RWPE1 (cell line): ENCODE measurements around the gene EDC3.

Experiments used
- CTCF ChIA-PET: fragments of 350-600 bp; sonication (Branson Sonifier 250); formaldehyde crosslinking; extraction: SDS; loops from one replicate; lab custom pipeline; 2021; lab: Yijun Ruan, JAX
- POLR2A ChIA-PET: fragments of 400-600 bp; formaldehyde crosslinking; extraction: SDS; loops from one replicate; lab custom pipeline; 2020; ENCODE audit warnings: antibody characterized with exemption; ENCODE audit not compliant: low non-redundant PET; lab: Yijun Ruan, JAX
- DNase-seq: peaks from one replicate; pipeline ENCODE4 v3.0.0; 2012; ENCODE audit warnings: low spot score
- H3K27ac ChIP-seq: fragments of 450-650 bp; 2 replicates; pipeline ENCODE4 v1.5.1; 2017
- TF ChIP-seq, protein P1 (sequence below): fragments of 450-650 bp; conservative IDR thresholded peaks from 2 replicates; pipeline ENCODE4 v1.5.1; 2017; ENCODE audit warnings: low read depth, mild to moderate bottlenecking

EDC3 gene

DNA sequence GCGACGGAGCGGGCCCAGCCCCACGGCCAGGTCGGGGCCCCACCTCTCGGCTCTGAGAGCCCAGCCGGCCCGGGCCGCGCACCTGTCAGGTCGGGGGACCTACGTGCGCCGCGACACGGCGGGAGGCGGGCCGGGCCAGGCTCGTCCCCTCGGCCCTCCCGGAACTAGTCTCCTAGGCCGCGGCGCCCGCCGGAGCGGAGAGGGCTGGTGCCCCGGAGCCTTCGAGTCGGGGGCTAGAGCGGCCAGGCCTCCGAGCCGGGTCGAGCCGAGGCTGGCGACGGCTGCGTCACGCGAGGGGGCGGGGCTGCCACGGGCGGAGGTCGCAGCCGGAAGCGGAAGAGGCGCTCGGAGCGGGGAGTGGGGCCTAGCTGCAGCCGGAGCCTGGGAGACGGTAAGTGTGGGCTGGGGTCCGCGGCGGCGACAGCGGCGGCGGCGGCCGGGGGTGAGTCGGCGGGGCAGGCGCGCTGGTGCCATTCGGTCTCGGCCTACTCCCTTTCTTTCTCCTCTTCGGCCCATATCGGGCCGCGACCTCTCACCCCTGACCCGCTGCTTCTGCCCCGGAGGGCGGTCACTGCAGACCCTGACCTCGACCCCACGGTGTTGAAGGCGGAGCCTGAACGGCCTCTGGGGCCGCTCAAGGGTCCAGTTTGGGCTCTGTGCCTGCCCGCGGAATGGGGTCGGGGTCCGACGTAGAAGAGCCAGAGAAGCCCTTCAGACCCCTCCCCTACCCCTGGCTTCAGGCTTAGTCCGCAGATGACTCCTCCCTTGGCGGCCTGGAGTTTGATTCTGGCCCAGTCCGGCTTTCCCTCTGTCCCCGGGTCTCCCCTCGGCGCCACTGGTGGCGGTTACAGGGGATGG, 80.1 kb downstream of the EDC3 start, which contains the start of gene CLK3:
Gene CLK3 (plus strand): TSS at position 329 of the 858 bp plus-strand sequence. CDS start 3,361 bp downstream, outside the sequence.
- ChIA-PET POLR2A (interaction anchor here (0.6 to 2.0 kb wide), 3 partner anchors 12 to 133 kb away, joined by 3 to 4 read pairs (median 4); partner anchors contain the start of gene ARID3B), CTCF (interaction anchor here (0.6 to 0.7 kb wide), 3 partner anchors 155 to 689 kb away, joined by 3 to 4 read pairs (median 3); no protein-coding TSS in a partner anchor)
- peak; percentile 94 for DNase-seq
- TF ChIP-seq, protein P1, sequence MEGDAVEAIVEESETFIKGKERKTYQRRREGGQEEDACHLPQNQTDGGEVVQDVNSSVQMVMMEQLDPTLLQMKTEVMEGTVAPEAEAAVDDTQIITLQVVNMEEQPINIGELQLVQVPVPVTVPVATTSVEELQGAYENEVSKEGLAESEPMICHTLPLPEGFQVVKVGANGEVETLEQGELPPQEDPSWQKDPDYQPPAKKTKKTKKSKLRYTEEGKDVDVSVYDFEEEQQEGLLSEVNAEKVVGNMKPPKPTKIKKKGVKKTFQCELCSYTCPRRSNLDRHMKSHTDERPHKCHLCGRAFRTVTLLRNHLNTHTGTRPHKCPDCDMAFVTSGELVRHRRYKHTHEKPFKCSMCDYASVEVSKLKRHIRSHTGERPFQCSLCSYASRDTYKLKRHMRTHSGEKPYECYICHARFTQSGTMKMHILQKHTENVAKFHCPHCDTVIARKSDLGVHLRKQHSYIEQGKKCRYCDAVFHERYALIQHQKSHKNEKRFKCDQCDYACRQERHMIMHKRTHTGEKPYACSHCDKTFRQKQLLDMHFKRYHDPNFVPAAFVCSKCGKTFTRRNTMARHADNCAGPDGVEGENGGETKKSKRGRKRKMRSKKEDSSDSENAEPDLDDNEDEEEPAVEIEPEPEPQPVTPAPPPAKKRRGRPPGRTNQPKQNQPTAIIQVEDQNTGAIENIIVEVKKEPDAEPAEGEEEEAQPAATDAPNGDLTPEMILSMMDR, result no peak
- H3K27ac ChIP-seq, result peak within 1 kb of the TSS; percentile 92

DNA sequence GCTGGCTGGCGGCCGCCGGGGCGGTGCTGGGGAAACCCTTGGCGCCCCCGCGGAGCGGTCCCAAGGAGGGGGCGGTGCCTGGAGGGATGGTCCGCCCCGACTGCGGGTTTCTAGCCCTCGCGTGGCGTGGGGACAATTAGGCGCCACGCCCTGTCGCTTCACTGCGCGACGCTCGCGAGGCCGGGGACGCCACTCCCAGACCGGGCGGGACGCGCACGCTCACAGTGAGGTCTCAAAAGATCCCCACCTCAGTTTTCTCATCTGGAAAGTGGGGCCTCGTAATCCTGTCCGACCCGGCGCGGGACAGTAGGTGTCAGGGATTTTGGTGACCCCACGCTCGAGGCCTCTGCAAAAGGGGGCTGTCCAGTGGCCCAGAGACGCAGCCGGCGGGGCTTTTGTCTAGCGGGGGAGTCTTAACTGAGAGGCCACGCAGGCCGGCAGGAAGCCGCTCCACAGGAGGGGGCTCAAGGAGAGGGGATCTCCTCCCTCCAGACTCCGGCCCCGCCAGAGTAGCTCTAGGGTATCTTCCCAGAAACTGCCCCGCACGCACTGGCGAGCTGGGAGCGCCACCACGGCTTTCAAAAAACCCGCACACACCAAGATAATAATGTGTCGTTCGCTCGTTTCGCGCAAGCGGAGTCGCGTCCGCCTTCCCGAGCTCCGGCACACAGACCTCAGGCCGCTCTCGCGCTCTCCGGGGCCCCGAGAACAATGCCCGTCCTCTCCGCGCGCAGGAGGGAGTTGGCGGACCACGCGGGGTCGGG, 80.9 kb downstream of the EDC3 start:
- TF ChIP-seq, protein P1, result no peak
- no peak for DNase-seq
- ChIA-PET POLR2A (interaction anchor here (1.6 kb wide), 1 partner anchor 74 kb away, joined by 4 read pairs; the partner anchor contains the start of gene ARID3B), CTCF (interaction anchor here (0.6 to 0.7 kb wide), 3 partner anchors 154 to 688 kb away, joined by 3 to 4 read pairs (median 3); no protein-coding TSS in a partner anchor)
- H3K27ac ChIP-seq, result peak overlapping the region; percentile 92

DNA sequence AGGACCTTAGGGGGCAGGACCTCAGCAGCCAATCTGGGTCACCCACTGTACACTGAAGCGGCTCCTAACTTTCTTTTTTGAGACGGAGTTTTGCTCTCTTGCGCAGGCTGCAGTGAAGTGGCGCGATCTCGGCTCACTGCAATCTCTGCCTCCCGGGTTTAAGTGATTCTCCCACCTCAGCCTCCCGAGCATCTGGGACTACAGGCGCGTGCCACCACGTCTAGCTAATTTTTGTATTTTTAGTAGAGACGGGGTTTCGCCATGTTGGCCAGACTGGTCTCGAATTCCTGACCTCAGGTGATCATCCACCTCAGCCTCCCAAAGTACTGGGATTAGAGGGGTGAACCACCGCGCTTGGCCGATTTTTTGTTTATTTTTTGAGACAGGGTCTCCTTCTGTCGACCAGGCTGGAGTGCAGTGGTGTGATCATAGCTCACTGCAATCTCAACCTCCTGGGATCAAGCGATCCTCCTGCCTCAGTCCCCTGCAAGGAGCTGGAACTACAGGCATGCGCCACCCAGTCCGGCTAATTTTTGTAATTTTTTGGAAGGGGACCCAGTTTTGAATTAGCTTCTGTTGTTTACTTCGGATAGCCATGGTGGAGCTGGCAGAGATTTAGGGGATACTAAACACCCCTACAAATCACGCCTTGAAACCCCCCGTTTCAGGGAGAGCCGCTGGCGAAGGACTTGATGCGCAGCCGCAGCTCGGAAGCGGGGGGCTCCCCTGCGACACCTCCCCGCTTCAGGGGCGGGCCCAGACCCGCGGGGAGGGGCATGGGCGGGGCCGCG, 81.7 kb downstream of the EDC3 start:
- TF ChIP-seq, protein P1, result no peak
- H3K27ac ChIP-seq, result peak overlapping the region; percentile 92
- ChIA-PET POLR2A (interaction anchor here (1.3 kb wide), 1 partner anchor 15 kb away, joined by 4 read pairs; no protein-coding TSS in a partner anchor), CTCF (interaction anchor here (0.6 to 1.4 kb wide), 3 partner anchors 48 to 146 kb away, joined by 4 to 5 read pairs (median 4); partner anchors contain the start of gene ARID3B)
- DNase-seq, result peak; percentile 86

DNA sequence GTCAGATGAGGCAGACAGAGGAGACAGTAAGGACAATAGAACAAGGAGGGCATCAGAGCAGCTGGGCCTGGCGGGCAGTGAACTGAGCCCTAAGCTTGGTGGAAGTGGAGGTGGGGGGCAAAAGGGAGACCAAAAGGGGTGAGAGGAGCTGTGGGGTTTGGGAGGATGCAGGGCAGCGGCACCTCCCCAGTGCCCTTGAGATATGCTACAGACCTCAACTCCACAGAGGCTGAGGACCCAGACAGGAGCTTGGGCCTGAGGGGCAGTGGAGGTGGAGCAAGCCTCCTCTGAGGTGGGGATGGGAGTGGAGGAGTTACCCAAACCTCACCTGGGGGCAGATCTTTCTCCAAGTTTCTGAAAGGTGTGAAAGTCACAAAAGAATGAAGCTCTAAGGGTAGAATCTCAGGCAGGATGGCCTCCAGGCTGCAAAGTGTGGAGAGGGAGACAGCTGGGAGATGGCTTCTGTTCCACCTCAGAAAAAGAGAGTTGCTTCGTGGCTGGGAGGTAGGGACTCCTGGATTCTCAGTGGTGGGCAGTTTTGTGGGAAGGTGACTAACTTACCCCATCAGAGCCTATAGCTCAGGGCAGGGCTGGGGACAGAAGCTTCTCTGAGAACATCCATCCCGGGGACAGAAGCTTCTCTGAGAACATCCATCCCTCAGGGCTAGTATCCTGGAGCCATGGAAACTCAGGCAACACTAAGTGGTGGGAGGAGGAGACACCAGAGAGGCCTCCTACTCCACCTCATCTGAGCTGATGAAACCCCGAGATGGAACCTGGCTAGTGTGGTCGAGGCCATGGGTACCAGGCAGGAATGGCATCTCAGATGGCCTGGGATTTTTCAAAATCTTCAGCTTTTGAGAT, 82.5 kb downstream of the EDC3 start:
- ChIA-PET POLR2A (interaction anchor here (0.6 to 1.3 kb wide), 2 partner anchors 14 to 144 kb away, joined by 4 to 7 read pairs; no protein-coding TSS in a partner anchor), CTCF (interaction anchor here (0.8 to 1.4 kb wide), 2 partner anchors 72 to 168 kb away, joined by 3 to 4 read pairs; partner anchors contain the start of gene ARID3B)
- H3K27ac ChIP-seq, result peak overlapping the region; percentile 92
- TF ChIP-seq, protein P1, result no peak
- no peak for DNase-seq

DNA sequence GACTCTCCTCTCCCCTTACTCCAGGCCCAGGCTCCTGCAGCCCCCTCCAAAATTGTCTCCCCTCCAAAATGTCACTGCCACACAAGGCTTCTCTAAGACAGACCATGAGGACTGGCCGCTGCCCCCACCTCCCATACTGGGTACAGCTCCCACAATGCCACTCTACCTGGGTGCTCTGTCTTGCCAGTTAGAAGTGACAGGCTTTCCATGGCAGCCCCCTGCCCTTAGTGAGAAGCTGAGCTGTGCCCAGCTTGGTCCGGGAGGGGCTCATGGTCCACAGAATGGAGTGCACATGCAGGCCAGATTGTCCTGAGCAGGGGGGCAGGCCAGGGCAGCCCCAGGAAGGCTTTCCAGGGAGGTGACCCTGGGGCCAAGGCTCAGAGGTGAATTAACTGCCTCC, 83.1 kb downstream of the EDC3 start:
- peak overlapping the region; percentile 92; the same call in 1 of the 2 replicates for H3K27ac ChIP-seq
- POLR2A ChIA-PET, result interaction anchor here (0.6 to 1.3 kb wide), 2 partner anchors 14 to 144 kb away, joined by 4 to 7 read pairs; no protein-coding TSS in a partner anchor
- CTCF ChIA-PET, result interaction anchor here (0.8 kb wide), 1 partner anchor 169 kb away, joined by 3 read pairs; no protein-coding TSS in a partner anchor
- TF ChIP-seq, protein P1, result no peak
- DNase-seq, result no peak
